GM21825 (cell line): ENCODE measurements around the gene RUNX3.
"Not testable (repeated sequence)": the region's sequence is repeated elsewhere in the genome, so short reads cannot be mapped to it uniquely, and the experiment has no call there.

Experiments used
- ATAC-seq: cut with Tn5 transposase; IDR thresholded peaks from one replicate; pipeline ENCODE4 v1.9.1; 2021; ENCODE audit warnings: mild to moderate bottlenecking, moderate library complexity; ENCODE audit not compliant: unreplicated experiment

The RUNX3 gene

GRCh38 chr1:24903011-24903461 lies 27.0 kb downstream of the RUNX3 start:
- no peak for ATAC-seq

GRCh38 chr1:24902471-24902891 lies 27.6 kb downstream of the RUNX3 start:
- no peak for ATAC-seq

GRCh38 chr1:24901791-24902470 lies 28.1 kb downstream of the RUNX3 start:
- no peak for ATAC-seq

GRCh38 chr1:24900985-24901781 lies 28.9 kb downstream of the RUNX3 start:
- no peak for ATAC-seq

- no peak for ATAC-seq
Measured at GRCh38 chr1:24900486-24900849, 29.6 kb downstream of the RUNX3 start.

GRCh38 chr1:24899581-24900485 lies 30.2 kb downstream of the RUNX3 start:
- no peak for ATAC-seq

GRCh38 chr1:24898909-24899439 lies 31.1 kb downstream of the RUNX3 start:
- no peak for ATAC-seq

GRCh38 chr1:24898152-24898908 lies 31.7 kb downstream of the RUNX3 start:
- no peak for ATAC-seq

- no peak for ATAC-seq
Measured at GRCh38 chr1:24897263-24898151, 32.6 kb downstream of the RUNX3 start.

GRCh38 chr1:24896596-24897262 lies 33.3 kb downstream of the RUNX3 start:
- ATAC-seq = no peak

- no peak for ATAC-seq
Measured at GRCh38 chr1:24896176-24896575, 33.9 kb downstream of the RUNX3 start.

GRCh38 chr1:24895511-24895910 lies 34.6 kb downstream of the RUNX3 start:
- no peak for ATAC-seq

GRCh38 chr1:24894002-24894401 lies 36.1 kb downstream of the RUNX3 start:
- no peak for ATAC-seq

GRCh38 chr1:24893431-24893830 lies 36.6 kb downstream of the RUNX3 start:
- no peak for ATAC-seq

- no peak for ATAC-seq
Measured at GRCh38 chr1:24892188-24893153, 37.6 kb downstream of the RUNX3 start.

- not testable (repeated sequence) for ATAC-seq
Measured at GRCh38 chr1:24891367-24891766, 38.7 kb downstream of the RUNX3 start.

- ATAC-seq = no peak
Measured at GRCh38 chr1:24890887-24891286, 39.2 kb downstream of the RUNX3 start.
